HUES64 (cell line): Measurements from ENCODE around the gene STAM2.
"Not testable (repeated sequence)": the region's sequence is repeated elsewhere in the genome, so short reads cannot be mapped to it uniquely, and the experiment has no call there.

Experiments
- H3K27ac ChIP-seq: 2 replicates; pipeline ENCODE4 v1.7.0; 2013; ENCODE audit warnings: low read depth, low read length, inconsistent platforms
- H3K27me3 ChIP-seq: 2 replicates; pipeline ENCODE4 v1.6.1; 2013; ENCODE audit warnings: mild to moderate bottlenecking, low read length; ENCODE audit not compliant: insufficient read depth
- H3K36me3 ChIP-seq: 2 replicates; pipeline ENCODE4 v1.6.1; 2013; ENCODE audit warnings: mild to moderate bottlenecking, low read length; ENCODE audit not compliant: insufficient read depth
- H3K4me1 ChIP-seq: 2 replicates; pipeline ENCODE4 v1.6.1; 2013; ENCODE audit warnings: mild to moderate bottlenecking, low read length, moderate library complexity; ENCODE audit not compliant: insufficient read depth
- H3K4me3 ChIP-seq: 2 replicates; pipeline ENCODE4 v1.5.1; 2013; ENCODE audit warnings: mild to moderate bottlenecking, low read length, moderate library complexity
- H3K9ac ChIP-seq: 2 replicates; pipeline ENCODE4 v1.6.1; 2013; ENCODE audit warnings: mild to moderate bottlenecking, low read depth, low read length
- H3K9me3 ChIP-seq: 2 replicates; pipeline ENCODE4 v1.6.1; 2013; ENCODE audit warnings: low read depth, low read length; ENCODE audit not compliant: insufficient read depth
- WGBS: fragments of 150-250, 120-280 bp; methylation state at CpG from one replicate; pipeline ENCODE4 v1.1.7; 2013; ENCODE audit warnings: missing lambda C conversion rate; 5-methylcytosine and 5-hydroxymethylcytosine counted together

The STAM2 gene

GRCh38 chr2:152155209-152155608, 20.4 kb downstream of the STAM2 start:
- H3K4me3 ChIP-seq, result no peak overlapping the region
- WGBS, result 93% methylated on average over 4 of the region's 4 CpGs
- H3K27ac ChIP-seq, result no peak overlapping the region
- no peaks in the 10 kb centered on the region for H3K27me3 ChIP-seq
- no peaks in the 10 kb centered on the region; the same call in 1 of the 2 replicates for H3K4me1 ChIP-seq
- peaks cover 8% of the 10 kb centered on the region; the same call in 1 of the 2 replicates for H3K9me3 ChIP-seq
- H3K36me3 ChIP-seq, result no peaks in the 10 kb centered on the region
- no peak overlapping the region for H3K9ac ChIP-seq

- no peak overlapping the region for H3K27ac ChIP-seq
- no peak overlapping the region for H3K4me3 ChIP-seq
- no peak overlapping the region for H3K9ac ChIP-seq
- peaks cover 8% of the 10 kb centered on the region; the same call in 1 of the 2 replicates for H3K9me3 ChIP-seq
- no peaks in the 10 kb centered on the region; the same call in 1 of the 2 replicates for H3K4me1 ChIP-seq
- no peaks in the 10 kb centered on the region for H3K36me3 ChIP-seq
- whole genome bisulfite sequencing, result 92% methylated on average over 7 of the region's 7 CpGs
- H3K27me3 ChIP-seq, result no peaks in the 10 kb centered on the region
These were observed 21.1 kb downstream of the STAM2 start for GRCh38 chr2:152154462-152154861.

GRCh38 chr2:152134488-152135280, 40.9 kb downstream of the STAM2 start:
- 83% methylated on average over 5 of the region's 5 CpGs for WGBS
- Histone ChIP-seq H3K27ac (no peak overlapping the region), H3K4me1 (peaks cover 8% of the 10 kb centered on the region), H3K27me3 (no peaks in the 10 kb centered on the region), H3K9ac (no peak overlapping the region; the same call in 1 of the 2 replicates), H3K36me3 (peaks cover 3% of the 10 kb centered on the region; the same call in 1 of the 2 replicates), H3K4me3 (no peak overlapping the region), H3K9me3 (no peaks in the 10 kb centered on the region)

GRCh38 chr2:152132306-152132705, 43.3 kb downstream of the STAM2 start:
- no CpG with 5 or more reads among the region's 1 CpG for WGBS

GRCh38 chr2:152127628-152128027, 47.9 kb downstream of the STAM2 start:
- no peaks in the 10 kb centered on the region for H3K9me3 ChIP-seq
- H3K27ac ChIP-seq, result no peak overlapping the region
- H3K36me3 ChIP-seq, result peaks cover 5% of the 10 kb centered on the region; the same call in 1 of the 2 replicates
- H3K9ac ChIP-seq, result no peak overlapping the region
- no peaks in the 10 kb centered on the region for H3K4me1 ChIP-seq
- H3K4me3 ChIP-seq, result no peak overlapping the region
- no peaks in the 10 kb centered on the region for H3K27me3 ChIP-seq

More at GRCh38 chr2:152132306-152132705, 43.3 kb downstream of the STAM2 start:
- H3K9ac ChIP-seq, result no peak overlapping the region
- H3K27me3 ChIP-seq, result no peaks in the 10 kb centered on the region
- H3K36me3 ChIP-seq, result peaks cover 3% of the 10 kb centered on the region; the same call in 1 of the 2 replicates
- no peaks in the 10 kb centered on the region for H3K9me3 ChIP-seq
- no peak overlapping the region for H3K27ac ChIP-seq
- H3K4me1 ChIP-seq, result peaks cover 8% of the 10 kb centered on the region
- no peak overlapping the region for H3K4me3 ChIP-seq

GRCh38 chr2:152126664-152127063, 48.9 kb downstream of the STAM2 start:
- H3K4me1 ChIP-seq, result no peaks in the 10 kb centered on the region
- no peak overlapping the region for H3K27ac ChIP-seq
- H3K4me3 ChIP-seq, result no peak overlapping the region
- no peaks in the 10 kb centered on the region for H3K9me3 ChIP-seq
- WGBS, result 92% methylated on average over 4 of the region's 4 CpGs
- H3K9ac ChIP-seq, result no peak overlapping the region
- no peaks in the 10 kb centered on the region for H3K27me3 ChIP-seq
- peaks cover 5% of the 10 kb centered on the region; the same call in 1 of the 2 replicates for H3K36me3 ChIP-seq

GRCh38 chr2:152122161-152122560, 53.4 kb downstream of the STAM2 start:
- H3K27ac ChIP-seq, result no peak overlapping the region
- peaks cover 4% of the 10 kb centered on the region; the same call in 1 of the 2 replicates for H3K36me3 ChIP-seq
- H3K4me1 ChIP-seq, result peaks cover 11% of the 10 kb centered on the region; the same call in 1 of the 2 replicates
- H3K9ac ChIP-seq, result no peak overlapping the region
- no peaks in the 10 kb centered on the region for H3K27me3 ChIP-seq
- WGBS, result 95% methylated on average over 2 of the region's 2 CpGs
- H3K9me3 ChIP-seq, result no peaks in the 10 kb centered on the region
- no peak overlapping the region for H3K4me3 ChIP-seq

GRCh38 chr2:152120430-152120829, 55.1 kb downstream of the STAM2 start:
- no peak overlapping the region for H3K27ac ChIP-seq
- H3K4me1 ChIP-seq, result peaks cover 11% of the 10 kb centered on the region; the same call in 1 of the 2 replicates
- no peaks in the 10 kb centered on the region for H3K27me3 ChIP-seq
- H3K36me3 ChIP-seq, result 0 out of 2 replicates have a peak, but pooled peaks cover 4% of the 10 kb centered on the region
- H3K9me3 ChIP-seq, result no peaks in the 10 kb centered on the region
- H3K9ac ChIP-seq, result no peak overlapping the region
- 100% methylated on average over 1 of the region's 1 CpG for WGBS
- H3K4me3 ChIP-seq, result no peak overlapping the region

- no peak overlapping the region for H3K4me3 ChIP-seq
- H3K27me3 ChIP-seq, result no peaks in the 10 kb centered on the region
- WGBS, result 93% methylated on average over 3 of the region's 3 CpGs
- H3K9ac ChIP-seq, result no peak overlapping the region
- H3K36me3 ChIP-seq, result 0 out of 2 replicates have a peak, but pooled peaks cover 2% of the 10 kb centered on the region
- H3K9me3 ChIP-seq, result no peaks in the 10 kb centered on the region
- peaks cover 11% of the 10 kb centered on the region; the same call in 1 of the 2 replicates for H3K4me1 ChIP-seq
- no peak overlapping the region for H3K27ac ChIP-seq
These were observed 59.6 kb downstream of the STAM2 start for GRCh38 chr2:152115952-152116351.

GRCh38 chr2:152114366-152114765, 61.2 kb downstream of the STAM2 start:
- H3K9me3 ChIP-seq, result no peaks in the 10 kb centered on the region
- peaks cover 5% of the 10 kb centered on the region; the same call in 1 of the 2 replicates for H3K4me1 ChIP-seq
- H3K27ac ChIP-seq, result no peak overlapping the region
- H3K9ac ChIP-seq, result no peak overlapping the region
- no peak overlapping the region for H3K4me3 ChIP-seq
- H3K27me3 ChIP-seq, result no peaks in the 10 kb centered on the region
- H3K36me3 ChIP-seq, result no peaks in the 10 kb centered on the region
- 94% methylated on average over 3 of the region's 3 CpGs for WGBS

- not testable (repeated sequence) for H3K4me3 ChIP-seq, H3K9me3 ChIP-seq, H3K9ac ChIP-seq, H3K4me1 ChIP-seq, H3K27me3 ChIP-seq, H3K27ac ChIP-seq, H3K36me3 ChIP-seq
- WGBS, result 93% methylated on average over 13 of the region's 13 CpGs
These were observed 68.4 kb downstream of the STAM2 start for GRCh38 chr2:152107140-152107539.
